Measurements from ENCODE around the gene CIAO1. TPM values are rescaled to one million over a fixed set of nuclear protein-coding genes. Genes with fewer than 3 reads are reported as not detected.
"Not testable (repeated sequence)": the region's sequence is repeated elsewhere in the genome, so short reads cannot be mapped to it uniquely, and the experiment has no call there.

CIAO1 gene
- total RNA-seq, result 10 to 100 TPM; 67.0 to 76.8 TPM

GRCh38 chr2:96265840-96266679 lies at the start of gene CIAO1, which contains the start of gene TMEM127:
Gene CIAO1, plus strand, starts transcription at chr2:96266225. Its CDS starts 126 bp downstream, at chr2:96266351.
Gene TMEM127, minus strand, starts transcription at chr2:96265997. Its CDS starts 616 bp downstream, at chr2:96265381.
- peaks cover 28% of the 10 kb centered on the region for H3K36me3 Mint-ChIP-seq
- H3K4me1 Mint-ChIP-seq, result peaks cover 39% of the 10 kb centered on the region
- peak; percentile 92 for ATAC-seq
- peak within 1 kb of the TSS; percentile 87 for H3K27ac Mint-ChIP-seq
- CTCF ChIA-PET, result interaction anchor here (0.6 to 2.7 kb wide), 10 partner anchors 16 to 879 kb away, joined by 3 to 19 read pairs (median 4); partner anchors contain the start of genes ASTL and STARD7
- H3K27me3 Mint-ChIP-seq, result no peaks in the 10 kb centered on the region
- no peaks in the 10 kb centered on the region for H3K9me3 Mint-ChIP-seq (ENCODE audit: low read depth)
- peak within 1 kb of the TSS; percentile 96 for H3K4me3 Mint-ChIP-seq
- DNase-seq, result peak; percentile 100

- Mint-ChIP-seq H3K36me3 (no peaks in the 10 kb centered on the region), H3K27ac (no peak overlapping the region), H3K4me3 (no peak overlapping the region), H3K9me3 (ENCODE audit: low read depth) (no peaks in the 10 kb centered on the region), H3K27me3 (no peaks in the 10 kb centered on the region), H3K4me1 (no peaks in the 10 kb centered on the region)
- no peak for DNase-seq
- ATAC-seq, result no peak
- CTCF ChIA-PET, result no interaction called here
Measured at GRCh38 chr2:96218508-96219131, 47.4 kb upstream of the CIAO1 start.

- DNase-seq; H3K27me3 Mint-ChIP-seq; H3K4me3 Mint-ChIP-seq; H3K36me3 Mint-ChIP-seq; H3K27ac Mint-ChIP-seq; H3K9me3 Mint-ChIP-seq (ENCODE audit: low read depth); H3K4me1 Mint-ChIP-seq; CTCF ChIA-PET; ATAC-seq: not testable (repeated sequence)
Measured at GRCh38 chr2:96219959-96220358, 46.1 kb upstream of the CIAO1 start.

GRCh38 chr2:96221106-96221505 lies 44.9 kb upstream of the CIAO1 start:
- DNase-seq; H3K4me1 Mint-ChIP-seq; ATAC-seq; H3K36me3 Mint-ChIP-seq; H3K9me3 Mint-ChIP-seq (ENCODE audit: low read depth); H3K27ac Mint-ChIP-seq; H3K27me3 Mint-ChIP-seq; CTCF ChIA-PET; H3K4me3 Mint-ChIP-seq: not testable (repeated sequence)

GRCh38 chr2:96225016-96225533 lies 41.0 kb upstream of the CIAO1 start:
- H3K27me3 Mint-ChIP-seq, result no peaks in the 10 kb centered on the region
- H3K4me1 Mint-ChIP-seq, result peaks cover 5% of the 10 kb centered on the region
- CTCF ChIA-PET, result no interaction called here
- no peak for ATAC-seq
- H3K4me3 Mint-ChIP-seq, result no peak overlapping the region
- H3K9me3 Mint-ChIP-seq (ENCODE audit: low read depth), result no peaks in the 10 kb centered on the region
- no peaks in the 10 kb centered on the region for H3K36me3 Mint-ChIP-seq
- DNase-seq, result no peak
- H3K27ac Mint-ChIP-seq, result no peak overlapping the region

GRCh38 chr2:96231316-96231715 lies 34.7 kb upstream of the CIAO1 start:
- Mint-ChIP-seq H3K36me3 (no peaks in the 10 kb centered on the region), H3K27ac (no peak overlapping the region), H3K9me3 (ENCODE audit: low read depth) (no peaks in the 10 kb centered on the region), H3K27me3 (no peaks in the 10 kb centered on the region), H3K4me1 (no peaks in the 10 kb centered on the region), H3K4me3 (no peak overlapping the region)
- ATAC-seq (no peak), DNase-seq (no peak)
- CTCF ChIA-PET, result interaction anchor here (0.6 kb wide), 1 partner anchor 57 kb away, joined by 3 read pairs; no protein-coding TSS in a partner anchor

- DNase-seq (no peak), ATAC-seq (no peak)
- no peaks in the 10 kb centered on the region for H3K4me1 Mint-ChIP-seq
- CTCF ChIA-PET, result interaction anchor here (1.0 to 1.6 kb wide), 5 partner anchors 9 to 277 kb away, joined by 3 to 5 read pairs (median 4); no protein-coding TSS in a partner anchor
- no peaks in the 10 kb centered on the region for H3K36me3 Mint-ChIP-seq
- no peaks in the 10 kb centered on the region for H3K27me3 Mint-ChIP-seq
- no peak overlapping the region for H3K4me3 Mint-ChIP-seq
- no peak overlapping the region for H3K27ac Mint-ChIP-seq
- H3K9me3 Mint-ChIP-seq (ENCODE audit: low read depth), result no peaks in the 10 kb centered on the region
Measured at GRCh38 chr2:96233436-96233835, 32.6 kb upstream of the CIAO1 start.

- Mint-ChIP-seq H3K36me3 (no peaks in the 10 kb centered on the region), H3K27me3 (no peaks in the 10 kb centered on the region), H3K27ac (no peak overlapping the region), H3K9me3 (ENCODE audit: low read depth) (no peaks in the 10 kb centered on the region), H3K4me1 (no peaks in the 10 kb centered on the region), H3K4me3 (no peak overlapping the region)
- ATAC-seq, result no peak
- CTCF ChIA-PET, result interaction anchor here (1.0 to 1.6 kb wide), 3 partner anchors 8 to 276 kb away, joined by 3 to 5 read pairs (median 4); no protein-coding TSS in a partner anchor
- DNase-seq, result no peak
Measured at GRCh38 chr2:96233880-96234316, 32.1 kb upstream of the CIAO1 start.

- Mint-ChIP-seq H3K27ac (no peak overlapping the region), H3K36me3 (no peaks in the 10 kb centered on the region), H3K4me1 (peaks cover 13% of the 10 kb centered on the region), H3K27me3 (no peaks in the 10 kb centered on the region), H3K9me3 (ENCODE audit: low read depth) (no peaks in the 10 kb centered on the region), H3K4me3 (no peak overlapping the region)
- ATAC-seq, result no peak
- CTCF ChIA-PET, result no interaction called here
- no peak for DNase-seq
Measured at GRCh38 chr2:96236882-96237281, 29.1 kb upstream of the CIAO1 start.

GRCh38 chr2:96238266-96238665 lies 27.8 kb upstream of the CIAO1 start:
- DNase-seq, result no peak
- ATAC-seq, result no peak
- Mint-ChIP-seq H3K27ac (no peak overlapping the region), H3K9me3 (ENCODE audit: low read depth) (no peaks in the 10 kb centered on the region), H3K4me1 (peaks cover 27% of the 10 kb centered on the region), H3K27me3 (no peaks in the 10 kb centered on the region), H3K36me3 (no peaks in the 10 kb centered on the region), H3K4me3 (no peak overlapping the region)
- CTCF ChIA-PET, result interaction anchor here (1.9 kb wide), 1 partner anchor 10 kb away, joined by 5 read pairs; no protein-coding TSS in a partner anchor

- CTCF ChIA-PET, result interaction anchor here (1.0 to 1.9 kb wide), 3 partner anchors 11 to 26 kb away, joined by 4 to 5 read pairs (median 5); no protein-coding TSS in a partner anchor
Measured at GRCh38 chr2:96239091-96239490, 26.9 kb upstream of the CIAO1 start.

GRCh38 chr2:96239745-96240264 lies 26.2 kb upstream of the CIAO1 start:
- Mint-ChIP-seq H3K4me3 (no peak overlapping the region), H3K4me1 (peaks cover 31% of the 10 kb centered on the region), H3K9me3 (ENCODE audit: low read depth) (no peaks in the 10 kb centered on the region), H3K36me3 (peaks cover 2% of the 10 kb centered on the region), H3K27me3 (no peaks in the 10 kb centered on the region), H3K27ac (no peak overlapping the region)
- CTCF ChIA-PET, result interaction anchor here (1.0 to 1.9 kb wide), 3 partner anchors 12 to 26 kb away, joined by 4 to 5 read pairs (median 5); no protein-coding TSS in a partner anchor
- DNase-seq (no peak), ATAC-seq (no peak)

More at GRCh38 chr2:96239091-96239490, 26.9 kb upstream of the CIAO1 start:
- DNase-seq (no peak), ATAC-seq (no peak)
- Mint-ChIP-seq H3K27ac (no peak overlapping the region), H3K27me3 (no peaks in the 10 kb centered on the region), H3K9me3 (ENCODE audit: low read depth) (no peaks in the 10 kb centered on the region), H3K36me3 (no peaks in the 10 kb centered on the region), H3K4me3 (no peak overlapping the region), H3K4me1 (peaks cover 29% of the 10 kb centered on the region)

Data from activated CD8-positive, alpha-beta memory T cell treated with anti-CD3 and anti-CD28 coated beads, Interleukin-2, amount 10 ng/mL, durations not matched to agents 7 days and 5 days (primary cell).